PC-9 (cell line): ENCODE data around the gene KDM1A.

Experiments used
- EZH2 ChIP-seq: fragments of 200-600 bp; sonication (generic); IDR thresholded peaks from 2 replicates; pipeline ENCODE4 v1.8.0; 2017; ENCODE audit warnings: antibody characterized with exemption, low read depth
- TF ChIP-seq, protein P1 (sequence below): fragments of 200-600 bp; sonication (generic); conservative IDR thresholded peaks from 2 replicates; pipeline ENCODE4 v1.6.1; 2017; ENCODE audit warnings: mixed run types, antibody characterized with exemption, mild to moderate bottlenecking, moderate library complexity

DNA sequence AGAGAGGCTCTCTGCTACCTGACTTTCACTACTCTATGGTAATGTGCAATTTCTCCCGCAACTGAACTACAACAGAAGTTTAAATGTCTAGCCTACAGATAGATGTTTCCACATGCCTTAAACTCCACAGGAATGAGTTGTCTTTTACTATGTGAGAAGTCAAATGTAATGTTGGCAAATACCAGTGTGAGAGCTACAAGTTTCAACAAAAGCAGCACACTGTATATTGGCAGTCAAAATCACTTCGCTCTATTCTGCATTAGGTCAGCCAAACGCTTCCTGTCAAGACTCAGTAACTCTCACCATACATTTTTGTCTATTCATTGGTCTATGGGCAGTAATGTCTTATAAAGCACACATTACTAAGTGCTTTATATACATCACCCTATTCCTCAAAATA lies 107.5 kb downstream of the KDM1A start:
- TF ChIP-seq, protein P1, sequence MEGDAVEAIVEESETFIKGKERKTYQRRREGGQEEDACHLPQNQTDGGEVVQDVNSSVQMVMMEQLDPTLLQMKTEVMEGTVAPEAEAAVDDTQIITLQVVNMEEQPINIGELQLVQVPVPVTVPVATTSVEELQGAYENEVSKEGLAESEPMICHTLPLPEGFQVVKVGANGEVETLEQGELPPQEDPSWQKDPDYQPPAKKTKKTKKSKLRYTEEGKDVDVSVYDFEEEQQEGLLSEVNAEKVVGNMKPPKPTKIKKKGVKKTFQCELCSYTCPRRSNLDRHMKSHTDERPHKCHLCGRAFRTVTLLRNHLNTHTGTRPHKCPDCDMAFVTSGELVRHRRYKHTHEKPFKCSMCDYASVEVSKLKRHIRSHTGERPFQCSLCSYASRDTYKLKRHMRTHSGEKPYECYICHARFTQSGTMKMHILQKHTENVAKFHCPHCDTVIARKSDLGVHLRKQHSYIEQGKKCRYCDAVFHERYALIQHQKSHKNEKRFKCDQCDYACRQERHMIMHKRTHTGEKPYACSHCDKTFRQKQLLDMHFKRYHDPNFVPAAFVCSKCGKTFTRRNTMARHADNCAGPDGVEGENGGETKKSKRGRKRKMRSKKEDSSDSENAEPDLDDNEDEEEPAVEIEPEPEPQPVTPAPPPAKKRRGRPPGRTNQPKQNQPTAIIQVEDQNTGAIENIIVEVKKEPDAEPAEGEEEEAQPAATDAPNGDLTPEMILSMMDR, result no peak
- TF ChIP-seq EZH2, result no peak
